Uterus (tissue), 2 donors: ENCODE measurements around the gene FRMPD4.

Experiments used
- POLR2A ChIP-seq, 2 donors: fragments of 450-650 bp; IDR thresholded peaks; one replicate each; pipeline ENCODE4 v1.6.1; 2016; ENCODE audit warnings: antibody characterized with exemption in 2 of 2, mild to moderate bottlenecking in 1 of 2, moderate library complexity in 1 of 2
- TF ChIP-seq, protein P1 (sequence below), 4 experiments: fragments of 200-600 bp in 2 of 4; fragments of 450-650 bp in 2 of 4; sonication (generic) in 2 of 4; IDR thresholded peaks; one replicate each; pipeline ENCODE4 v1.5.1; 2016 to 2019; ENCODE audit warnings: antibody characterized with exemption in 4 of 4, mild to moderate bottlenecking in 2 of 4, moderate library complexity in 1 of 4

DNA sequence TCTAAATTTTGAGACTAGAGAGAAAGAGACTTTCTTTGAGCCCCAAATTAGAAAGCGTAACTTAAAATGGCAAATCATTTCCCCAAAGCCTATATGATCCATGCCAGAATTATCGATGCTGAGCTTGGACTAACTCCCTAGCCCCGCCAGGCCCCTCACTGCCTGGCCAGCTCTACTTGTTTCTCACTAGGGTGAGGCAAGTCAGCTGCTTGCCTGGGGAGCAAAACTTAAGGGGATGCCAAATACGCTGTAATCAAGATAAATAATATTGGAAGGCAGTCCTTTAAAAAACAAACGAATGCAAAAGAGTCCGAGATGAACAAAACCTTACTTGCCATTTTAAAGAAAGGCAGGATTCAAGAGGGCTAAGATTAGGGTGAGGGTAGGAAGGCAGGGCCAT, 236.0 kb downstream of the FRMPD4 start:
- TF ChIP-seq, protein P1, sequence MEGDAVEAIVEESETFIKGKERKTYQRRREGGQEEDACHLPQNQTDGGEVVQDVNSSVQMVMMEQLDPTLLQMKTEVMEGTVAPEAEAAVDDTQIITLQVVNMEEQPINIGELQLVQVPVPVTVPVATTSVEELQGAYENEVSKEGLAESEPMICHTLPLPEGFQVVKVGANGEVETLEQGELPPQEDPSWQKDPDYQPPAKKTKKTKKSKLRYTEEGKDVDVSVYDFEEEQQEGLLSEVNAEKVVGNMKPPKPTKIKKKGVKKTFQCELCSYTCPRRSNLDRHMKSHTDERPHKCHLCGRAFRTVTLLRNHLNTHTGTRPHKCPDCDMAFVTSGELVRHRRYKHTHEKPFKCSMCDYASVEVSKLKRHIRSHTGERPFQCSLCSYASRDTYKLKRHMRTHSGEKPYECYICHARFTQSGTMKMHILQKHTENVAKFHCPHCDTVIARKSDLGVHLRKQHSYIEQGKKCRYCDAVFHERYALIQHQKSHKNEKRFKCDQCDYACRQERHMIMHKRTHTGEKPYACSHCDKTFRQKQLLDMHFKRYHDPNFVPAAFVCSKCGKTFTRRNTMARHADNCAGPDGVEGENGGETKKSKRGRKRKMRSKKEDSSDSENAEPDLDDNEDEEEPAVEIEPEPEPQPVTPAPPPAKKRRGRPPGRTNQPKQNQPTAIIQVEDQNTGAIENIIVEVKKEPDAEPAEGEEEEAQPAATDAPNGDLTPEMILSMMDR (IDR thresholded peaks at IDR 0.05) = no peak
- no peak for TF ChIP-seq POLR2A (IDR thresholded peaks at IDR 0.05)
